ENCODE results near the gene FAM131A.

Gene FAM131A

GRCh38 chr3:184360929-184361531 lies 23.6 kb downstream of the FAM131A start:
- H3K27me3 ChIP-seq (ENCODE audit: control insufficient read depth, insufficient read depth, low read length): peaks cover 13% of the 10 kb centered on the region
- H3K9me3 ChIP-seq (ENCODE audit: control insufficient read depth, low read depth, low read length): no peaks in the 10 kb centered on the region
- H3K36me3 ChIP-seq (ENCODE audit: control insufficient read depth, low read depth, low read length): peaks cover 22% of the 10 kb centered on the region
- H3K4me3 ChIP-seq (ENCODE audit: low read length): peak overlapping the region; percentile 82
- peak overlapping the region; percentile 36 for H3K9ac ChIP-seq (ENCODE audit: low read length)
- H3K4me1 ChIP-seq (ENCODE audit: control insufficient read depth, low read depth, low read length): peaks cover 13% of the 10 kb centered on the region
- no peak overlapping the region for H3K27ac ChIP-seq (ENCODE audit: low read length)

GRCh38 chr3:184361532-184361931 lies 24.1 kb downstream of the FAM131A start, which contains the start of the genes CLCN2 and POLR2H:
Gene CLCN2, minus strand, starts transcription at chr3:184361605. Its CDS starts 126 bp downstream, at chr3:184361479.
Gene POLR2H, plus strand, starts transcription at chr3:184361710. Its CDS starts 1,783 bp downstream, at chr3:184363493.
- no peak within 1 kb of the TSS for H3K27ac ChIP-seq (ENCODE audit: low read length)

GRCh38 chr3:184361932-184362667 lies 24.7 kb downstream of the FAM131A start:
- Histone ChIP-seq H3K27ac (ENCODE audit: low read length) (no peak overlapping the region), H3K9me3 (ENCODE audit: control insufficient read depth, low read depth, low read length) (no peaks in the 10 kb centered on the region), H3K9ac (ENCODE audit: low read length) (peak overlapping the region; percentile 88), H3K4me3 (ENCODE audit: low read length) (peak overlapping the region; percentile 82), H3K4me1 (ENCODE audit: control insufficient read depth, low read depth, low read length) (peaks cover 13% of the 10 kb centered on the region), H3K36me3 (ENCODE audit: control insufficient read depth, low read depth, low read length) (peaks cover 16% of the 10 kb centered on the region), H3K27me3 (ENCODE audit: control insufficient read depth, insufficient read depth, low read length) (peaks cover 13% of the 10 kb centered on the region)

More at GRCh38 chr3:184361532-184361931, 24.1 kb downstream of the FAM131A start, which contains the start of the genes CLCN2 and POLR2H:
- Histone ChIP-seq H3K4me1 (ENCODE audit: control insufficient read depth, low read depth, low read length) (peaks cover 13% of the 10 kb centered on the region), H3K9ac (ENCODE audit: low read length) (peak within 1 kb of the TSS; percentile 88), H3K27me3 (ENCODE audit: control insufficient read depth, insufficient read depth, low read length) (peaks cover 13% of the 10 kb centered on the region), H3K4me3 (ENCODE audit: low read length) (peak within 1 kb of the TSS; percentile 82), H3K9me3 (ENCODE audit: control insufficient read depth, low read depth, low read length) (no peaks in the 10 kb centered on the region), H3K36me3 (ENCODE audit: control insufficient read depth, low read depth, low read length) (peaks cover 20% of the 10 kb centered on the region)

GRCh38 chr3:184362668-184363546 lies 25.5 kb downstream of the FAM131A start:
- peak overlapping the region; percentile 82 for H3K4me3 ChIP-seq (ENCODE audit: low read length)
- peaks cover 20% of the 10 kb centered on the region for H3K36me3 ChIP-seq (ENCODE audit: control insufficient read depth, low read depth, low read length)
- H3K9ac ChIP-seq (ENCODE audit: low read length): peak overlapping the region; percentile 88
- no peaks in the 10 kb centered on the region for H3K9me3 ChIP-seq (ENCODE audit: control insufficient read depth, low read depth, low read length)
- H3K4me1 ChIP-seq (ENCODE audit: control insufficient read depth, low read depth, low read length): peaks cover 13% of the 10 kb centered on the region
- H3K27ac ChIP-seq (ENCODE audit: low read length): peak overlapping the region; percentile 88
- peaks cover 13% of the 10 kb centered on the region for H3K27me3 ChIP-seq (ENCODE audit: control insufficient read depth, insufficient read depth, low read length)

GRCh38 chr3:184366619-184367289 lies 29.4 kb downstream of the FAM131A start:
- H3K4me3 ChIP-seq (ENCODE audit: low read length): no peak overlapping the region
- H3K27ac ChIP-seq (ENCODE audit: low read length): no peak overlapping the region
- no peaks in the 10 kb centered on the region for H3K9me3 ChIP-seq (ENCODE audit: control insufficient read depth, low read depth, low read length)
- peaks cover 7% of the 10 kb centered on the region for H3K4me1 ChIP-seq (ENCODE audit: control insufficient read depth, low read depth, low read length)
- peaks cover 24% of the 10 kb centered on the region for H3K36me3 ChIP-seq (ENCODE audit: control insufficient read depth, low read depth, low read length)
- H3K27me3 ChIP-seq (ENCODE audit: control insufficient read depth, insufficient read depth, low read length): no peaks in the 10 kb centered on the region
- no peak overlapping the region for H3K9ac ChIP-seq (ENCODE audit: low read length)

- Histone ChIP-seq H3K9ac (ENCODE audit: low read length) (no peak overlapping the region), H3K4me1 (ENCODE audit: control insufficient read depth, low read depth, low read length) (peaks cover 11% of the 10 kb centered on the region), H3K27ac (ENCODE audit: low read length) (no peak overlapping the region), H3K36me3 (ENCODE audit: control insufficient read depth, low read depth, low read length) (peaks cover 24% of the 10 kb centered on the region), H3K9me3 (ENCODE audit: control insufficient read depth, low read depth, low read length) (no peaks in the 10 kb centered on the region), H3K4me3 (ENCODE audit: low read length) (no peak overlapping the region), H3K27me3 (ENCODE audit: control insufficient read depth, insufficient read depth, low read length) (no peaks in the 10 kb centered on the region)
These were observed 30.7 kb downstream of the FAM131A start for GRCh38 chr3:184368116-184368515.

- Histone ChIP-seq H3K9ac (ENCODE audit: low read length) (no peak overlapping the region), H3K4me3 (ENCODE audit: low read length) (no peak overlapping the region), H3K4me1 (ENCODE audit: control insufficient read depth, low read depth, low read length) (peaks cover 11% of the 10 kb centered on the region), H3K27me3 (ENCODE audit: control insufficient read depth, insufficient read depth, low read length) (no peaks in the 10 kb centered on the region), H3K9me3 (ENCODE audit: control insufficient read depth, low read depth, low read length) (no peaks in the 10 kb centered on the region), H3K36me3 (ENCODE audit: control insufficient read depth, low read depth, low read length) (peaks cover 24% of the 10 kb centered on the region), H3K27ac (ENCODE audit: low read length) (no peak overlapping the region)
These were observed 31.3 kb downstream of the FAM131A start for GRCh38 chr3:184368586-184369183.

GRCh38 chr3:184371570-184372018 lies 34.2 kb downstream of the FAM131A start:
- Histone ChIP-seq H3K27me3 (ENCODE audit: control insufficient read depth, insufficient read depth, low read length) (no peaks in the 10 kb centered on the region), H3K9ac (ENCODE audit: low read length) (no peak overlapping the region), H3K4me1 (ENCODE audit: control insufficient read depth, low read depth, low read length) (peaks cover 11% of the 10 kb centered on the region), H3K36me3 (ENCODE audit: control insufficient read depth, low read depth, low read length) (peaks cover 17% of the 10 kb centered on the region), H3K4me3 (ENCODE audit: low read length) (no peak overlapping the region), H3K9me3 (ENCODE audit: control insufficient read depth, low read depth, low read length) (no peaks in the 10 kb centered on the region), H3K27ac (ENCODE audit: low read length) (no peak overlapping the region)

- Histone ChIP-seq H3K27ac (ENCODE audit: low read length) (no peak overlapping the region), H3K9ac (ENCODE audit: low read length) (no peak overlapping the region), H3K9me3 (ENCODE audit: control insufficient read depth, low read depth, low read length) (no peaks in the 10 kb centered on the region), H3K36me3 (ENCODE audit: control insufficient read depth, low read depth, low read length) (peaks cover 12% of the 10 kb centered on the region), H3K4me1 (ENCODE audit: control insufficient read depth, low read depth, low read length) (peaks cover 13% of the 10 kb centered on the region), H3K4me3 (ENCODE audit: low read length) (no peak overlapping the region), H3K27me3 (ENCODE audit: control insufficient read depth, insufficient read depth, low read length) (no peaks in the 10 kb centered on the region)
These were observed 35.0 kb downstream of the FAM131A start for GRCh38 chr3:184372296-184372821.

GRCh38 chr3:184372911-184373310 lies 35.5 kb downstream of the FAM131A start:
- peaks cover 19% of the 10 kb centered on the region for H3K4me1 ChIP-seq (ENCODE audit: control insufficient read depth, low read depth, low read length)
- H3K9ac ChIP-seq (ENCODE audit: low read length): no peak overlapping the region
- H3K27ac ChIP-seq (ENCODE audit: low read length): no peak overlapping the region
- peaks cover 4% of the 10 kb centered on the region for H3K27me3 ChIP-seq (ENCODE audit: control insufficient read depth, insufficient read depth, low read length)
- no peak overlapping the region for H3K4me3 ChIP-seq (ENCODE audit: low read length)
- H3K36me3 ChIP-seq (ENCODE audit: control insufficient read depth, low read depth, low read length): peaks cover 9% of the 10 kb centered on the region
- H3K9me3 ChIP-seq (ENCODE audit: control insufficient read depth, low read depth, low read length): no peaks in the 10 kb centered on the region

All from iPS-18a (cell line).